ENCODE measurements around the gene SUGCT. TPM values are rescaled to one million over a fixed set of nuclear protein-coding genes. Genes with fewer than 3 reads are reported as not detected.
A peak's percentile ranks its signal among the peaks of the same experiment; 100 is the strongest.

Gene SUGCT
- total RNA-seq, 2 experiments from 2014 or later = 0.44 to 0.57 TPM

DNA sequence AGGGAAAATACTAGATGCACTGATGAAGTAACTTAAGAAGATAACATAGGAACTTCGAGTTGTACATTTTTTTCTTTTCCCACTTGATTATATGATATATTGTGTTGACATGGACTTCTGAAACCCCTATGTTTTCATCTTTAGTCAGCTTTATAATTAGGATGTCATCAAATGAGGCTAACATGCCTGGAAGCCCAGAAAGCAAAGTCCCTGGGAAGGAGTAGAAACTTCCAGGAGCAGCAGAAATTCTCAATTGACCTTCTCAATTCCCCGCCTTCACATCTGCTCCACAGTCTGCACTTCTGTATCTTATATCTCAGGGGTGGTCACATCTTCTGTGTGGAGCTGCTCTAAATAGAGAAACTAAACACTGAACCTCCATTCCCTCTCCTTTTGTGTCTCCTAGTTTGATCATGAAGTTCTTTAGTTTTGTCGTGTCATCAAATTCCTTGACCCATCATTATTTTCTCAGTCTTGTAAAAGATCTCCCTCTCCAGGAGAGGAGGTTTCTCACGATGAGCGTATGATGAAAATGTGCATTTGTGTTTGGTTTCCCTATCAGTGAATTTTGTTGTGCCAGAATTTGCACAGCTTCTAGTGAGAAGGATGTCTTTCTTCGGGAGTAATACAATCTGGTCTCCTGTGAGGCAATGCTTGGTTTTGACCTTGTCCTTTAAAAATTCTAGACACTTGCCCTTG, 303.3 kb downstream of the SUGCT start:
- peaks cover 8% of the 10 kb centered on the region for H3K9me3 Mint-ChIP-seq
- H3K27me3 Mint-ChIP-seq = no peaks in the 10 kb centered on the region
- ATAC-seq (ENCODE audit: low read depth) (no peak), DNase-seq (no peak)
- H3K4me1 Mint-ChIP-seq = no peaks in the 10 kb centered on the region
- H3K4me3 Mint-ChIP-seq = no peak overlapping the region
- POLR2A ChIA-PET = no interaction called here
- no peaks in the 10 kb centered on the region for H3K36me3 Mint-ChIP-seq
- H3K27ac Mint-ChIP-seq = no peak overlapping the region

GRCh38 chr7:40439686-40440085, 304.9 kb downstream of the SUGCT start:
- ATAC-seq (ENCODE audit: low read depth) = no peak

DNA sequence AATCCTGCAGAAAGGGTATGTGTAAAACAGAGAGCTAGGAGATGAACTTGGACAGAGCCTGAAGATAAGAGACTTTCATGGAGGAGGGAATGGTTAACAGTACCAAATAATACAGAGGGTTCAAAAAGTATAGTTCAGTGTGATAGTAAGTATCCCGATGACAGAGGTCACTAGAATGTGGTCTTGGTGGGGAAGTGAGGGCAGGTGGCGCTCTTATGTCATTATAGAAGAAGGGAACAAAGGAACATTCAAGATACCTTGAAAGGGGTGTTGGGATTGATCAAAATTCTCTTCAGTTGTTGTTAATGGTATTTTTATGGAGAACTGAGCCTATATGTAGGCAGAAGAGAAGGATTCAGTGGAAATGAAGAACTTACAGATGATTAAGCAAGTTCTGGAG, 312.5 kb downstream of the SUGCT start:
- Mint-ChIP-seq H3K27me3 (no peaks in the 10 kb centered on the region), H3K27ac (no peak overlapping the region), H3K4me1 (no peaks in the 10 kb centered on the region), H3K36me3 (no peaks in the 10 kb centered on the region), H3K4me3 (no peak overlapping the region), H3K9me3 (no peaks in the 10 kb centered on the region)
- ATAC-seq (ENCODE audit: low read depth) = no peak
- DNase-seq = no peak
- POLR2A ChIA-PET = no interaction called here

More at GRCh38 chr7:40439686-40440085, 304.9 kb downstream of the SUGCT start:
- Mint-ChIP-seq H3K4me3 (no peak overlapping the region), H3K27me3 (no peaks in the 10 kb centered on the region), H3K4me1 (no peaks in the 10 kb centered on the region), H3K9me3 (peaks cover 8% of the 10 kb centered on the region), H3K36me3 (no peaks in the 10 kb centered on the region), H3K27ac (no peak overlapping the region)
- DNase-seq = no peak
- POLR2A ChIA-PET = no interaction called here

- Mint-ChIP-seq H3K36me3 (no peaks in the 10 kb centered on the region), H3K27ac (no peak overlapping the region), H3K27me3 (no peaks in the 10 kb centered on the region), H3K9me3 (no peaks in the 10 kb centered on the region), H3K4me1 (peaks cover 6% of the 10 kb centered on the region), H3K4me3 (no peak overlapping the region)
- DNase-seq (no peak), ATAC-seq (ENCODE audit: low read depth) (no peak)
- POLR2A ChIA-PET = no interaction called here
These were observed 320.7 kb downstream of the SUGCT start for GRCh38 chr7:40455485-40455884.

- peaks cover 11% of the 10 kb centered on the region for H3K4me1 Mint-ChIP-seq
- H3K36me3 Mint-ChIP-seq = peaks cover 2% of the 10 kb centered on the region
- no peak overlapping the region for H3K4me3 Mint-ChIP-seq
- POLR2A ChIA-PET = no interaction called here
- ATAC-seq (ENCODE audit: low read depth) (no peak), DNase-seq (no peak)
- no peaks in the 10 kb centered on the region for H3K9me3 Mint-ChIP-seq
- H3K27ac Mint-ChIP-seq = no peak overlapping the region
- no peaks in the 10 kb centered on the region for H3K27me3 Mint-ChIP-seq
These were observed 323.1 kb downstream of the SUGCT start for GRCh38 chr7:40457776-40458480.

DNA sequence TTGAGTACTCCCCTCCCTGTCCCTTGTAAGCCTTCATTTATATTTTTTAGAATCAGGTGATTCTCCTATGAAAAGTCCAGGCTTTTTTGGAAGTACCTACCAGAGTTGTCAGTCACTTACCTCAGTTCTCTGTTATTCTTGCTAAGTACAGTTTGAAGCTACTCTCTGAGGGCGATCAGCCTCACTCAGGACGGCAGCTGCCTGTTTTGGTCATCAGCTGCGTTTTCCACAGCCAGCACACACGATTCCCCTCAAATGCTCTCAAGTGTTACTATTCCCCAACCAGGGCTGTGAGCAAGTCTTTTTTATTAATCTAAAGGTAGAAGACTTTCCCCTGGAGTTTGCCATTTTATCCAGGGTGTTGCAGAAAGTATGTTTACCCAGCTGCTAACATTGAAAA, 328.6 kb downstream of the SUGCT start:
- no peaks in the 10 kb centered on the region for H3K9me3 Mint-ChIP-seq
- no peak for DNase-seq
- H3K27ac Mint-ChIP-seq = no peak overlapping the region
- no peak for ATAC-seq (ENCODE audit: low read depth)
- H3K36me3 Mint-ChIP-seq = peaks cover 2% of the 10 kb centered on the region
- POLR2A ChIA-PET = no interaction called here
- no peaks in the 10 kb centered on the region for H3K27me3 Mint-ChIP-seq
- H3K4me3 Mint-ChIP-seq = no peak overlapping the region
- peaks cover 11% of the 10 kb centered on the region for H3K4me1 Mint-ChIP-seq

DNA sequence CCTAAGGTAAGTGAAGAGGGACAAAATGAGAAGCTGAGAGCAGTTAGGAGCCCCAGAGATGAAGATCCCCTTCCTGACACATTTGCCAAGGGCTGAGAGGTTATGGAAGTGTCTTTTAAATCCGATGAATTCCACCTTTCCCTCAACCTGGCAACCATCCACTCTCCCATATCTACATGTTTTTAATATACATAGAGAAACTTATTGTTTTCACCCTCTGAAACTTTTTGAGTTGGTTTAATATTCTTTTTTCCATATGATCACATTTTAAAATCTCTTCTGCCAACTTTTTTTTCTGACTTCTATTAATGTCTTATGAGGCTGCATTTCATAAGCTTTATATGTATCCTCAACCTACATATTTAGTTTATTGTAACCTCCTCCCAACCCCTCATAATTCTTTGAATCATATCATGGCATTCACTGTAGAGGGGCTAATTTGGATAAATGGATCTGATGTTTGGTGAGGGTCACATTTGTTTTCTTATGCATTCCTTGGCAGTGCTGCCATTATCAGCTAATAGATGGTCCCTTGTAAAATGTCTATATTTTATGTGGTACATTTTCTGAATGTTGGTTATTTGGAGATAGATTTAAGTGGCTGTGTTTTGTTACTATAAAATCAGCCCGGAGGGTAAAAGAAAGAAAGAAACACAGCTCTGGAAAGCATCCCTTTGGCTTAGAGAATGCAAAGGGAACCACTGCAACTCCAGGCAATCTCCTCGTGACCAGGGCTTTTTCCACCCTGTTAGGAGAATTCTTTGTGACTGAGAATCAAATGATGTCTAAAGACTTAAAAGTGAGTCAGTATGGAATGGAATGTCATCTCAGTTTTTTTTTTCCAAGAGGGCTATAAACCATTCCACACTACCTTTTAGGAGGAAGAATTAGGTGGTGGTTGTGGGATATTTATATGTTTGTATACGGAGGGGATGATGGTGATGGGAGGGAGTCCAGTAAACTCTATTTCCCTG, 334.4 kb downstream of the SUGCT start:
- POLR2A ChIA-PET = no interaction called here
- no peak for ATAC-seq (ENCODE audit: low read depth)

GRCh38 chr7:40470091-40470592, 335.3 kb downstream of the SUGCT start:
- POLR2A ChIA-PET = no interaction called here
- H3K36me3 Mint-ChIP-seq = no peaks in the 10 kb centered on the region
- no peak overlapping the region for H3K4me3 Mint-ChIP-seq
- no peaks in the 10 kb centered on the region for H3K27me3 Mint-ChIP-seq
- ATAC-seq (ENCODE audit: low read depth) = no peak
- no peak for DNase-seq
- no peak overlapping the region for H3K27ac Mint-ChIP-seq
- no peaks in the 10 kb centered on the region for H3K9me3 Mint-ChIP-seq
- H3K4me1 Mint-ChIP-seq = peaks cover 9% of the 10 kb centered on the region

More for the DNA sequence above, 334.4 kb downstream of the SUGCT start:
- no peaks in the 10 kb centered on the region for H3K36me3 Mint-ChIP-seq
- no peak overlapping the region for H3K27ac Mint-ChIP-seq
- no peaks in the 10 kb centered on the region for H3K27me3 Mint-ChIP-seq
- H3K9me3 Mint-ChIP-seq = no peaks in the 10 kb centered on the region
- H3K4me1 Mint-ChIP-seq = peaks cover 2% of the 10 kb centered on the region
- no peak for DNase-seq
- H3K4me3 Mint-ChIP-seq = no peak overlapping the region

DNA sequence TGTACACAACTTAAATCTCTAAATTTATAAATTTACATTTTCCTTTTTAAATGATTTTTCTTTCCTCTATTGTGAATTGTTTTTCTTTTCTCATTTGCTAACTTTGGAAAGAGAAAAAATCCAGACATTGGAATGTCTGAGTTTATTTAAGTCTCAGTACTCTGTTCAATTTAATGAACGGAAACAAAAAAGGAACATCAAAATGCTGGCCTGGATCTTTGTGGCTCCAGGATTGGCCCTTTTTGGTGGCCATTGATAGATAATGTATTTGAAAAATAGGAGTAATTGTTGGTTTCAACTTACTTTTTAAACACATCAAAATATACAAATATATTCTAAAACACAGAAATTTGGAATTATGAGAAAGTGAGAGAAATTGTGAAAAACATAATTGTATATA, 336.0 kb downstream of the SUGCT start:
- POLR2A ChIA-PET = no interaction called here
- DNase-seq = no peak

GRCh38 chr7:40471891-40472290, 337.1 kb downstream of the SUGCT start:
- Mint-ChIP-seq H3K27me3 (no peaks in the 10 kb centered on the region), H3K9me3 (no peaks in the 10 kb centered on the region), H3K27ac (no peak overlapping the region), H3K4me3 (no peak overlapping the region), H3K36me3 (no peaks in the 10 kb centered on the region), H3K4me1 (peaks cover 18% of the 10 kb centered on the region)
- no peak for DNase-seq
- POLR2A ChIA-PET = no interaction called here
- no peak for ATAC-seq (ENCODE audit: low read depth)

More for the DNA sequence above, 336.0 kb downstream of the SUGCT start:
- Mint-ChIP-seq H3K4me1 (peaks cover 16% of the 10 kb centered on the region), H3K4me3 (no peak overlapping the region), H3K9me3 (no peaks in the 10 kb centered on the region), H3K27me3 (no peaks in the 10 kb centered on the region), H3K36me3 (no peaks in the 10 kb centered on the region), H3K27ac (no peak overlapping the region)
- no peak for ATAC-seq (ENCODE audit: low read depth)

DNA sequence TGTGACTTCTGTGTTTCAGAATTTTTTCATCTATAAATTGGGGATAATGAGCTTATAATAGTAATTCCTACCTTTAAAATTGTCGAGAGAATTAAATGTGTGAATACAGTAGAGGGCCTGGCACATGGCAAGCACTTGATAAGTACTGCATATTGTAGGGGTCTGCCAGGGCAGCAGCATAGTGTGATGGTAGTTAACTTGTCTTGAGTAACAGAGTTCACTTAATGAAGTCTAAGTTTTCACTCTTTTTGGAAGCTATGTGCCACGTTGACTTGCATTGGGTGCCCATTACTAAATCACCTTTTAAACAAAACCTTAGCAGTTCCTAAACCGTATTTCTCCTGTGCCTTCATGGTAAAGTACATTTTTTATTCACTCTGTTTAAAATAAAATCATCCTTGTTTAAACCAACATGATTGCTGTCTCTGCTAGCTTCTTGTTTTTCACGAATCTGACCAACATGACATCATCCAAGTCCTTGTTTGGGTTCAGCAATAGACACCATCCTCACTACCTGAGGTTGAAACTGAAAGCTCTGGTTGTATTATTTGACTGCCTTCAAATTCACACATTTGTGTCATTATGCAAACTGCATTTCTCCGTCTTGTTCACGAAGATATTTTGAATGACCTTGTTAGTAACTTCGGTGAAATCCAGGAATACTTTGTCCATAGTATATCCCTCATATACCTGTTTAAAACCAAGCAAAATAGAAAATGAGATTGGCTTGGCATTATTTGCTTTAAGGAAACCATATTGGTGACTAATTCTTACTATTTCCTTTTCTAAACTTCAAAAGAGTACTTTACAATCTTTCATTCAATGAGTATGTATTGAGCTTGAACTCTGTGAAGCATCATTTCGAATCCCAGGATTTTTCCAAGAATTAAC, 340.2 kb downstream of the SUGCT start:
- POLR2A ChIA-PET = interaction anchor here (0.7 kb wide), 1 partner anchor 47 kb away, joined by 4 read pairs; no protein-coding TSS in a partner anchor
- Mint-ChIP-seq H3K36me3 (no peaks in the 10 kb centered on the region), H3K27ac (peak overlapping the region; percentile 82), H3K4me3 (peak overlapping the region; percentile 49), H3K27me3 (peaks cover 3% of the 10 kb centered on the region), H3K4me1 (peaks cover 20% of the 10 kb centered on the region), H3K9me3 (peaks cover 1% of the 10 kb centered on the region)
- DNase-seq (no peak), ATAC-seq (ENCODE audit: low read depth) (peak; percentile 91)

- peak overlapping the region; percentile 82 for H3K27ac Mint-ChIP-seq
- no peaks in the 10 kb centered on the region for H3K36me3 Mint-ChIP-seq
- peaks cover 20% of the 10 kb centered on the region for H3K4me1 Mint-ChIP-seq
- POLR2A ChIA-PET = no interaction called here
- DNase-seq (no peak), ATAC-seq (ENCODE audit: low read depth) (no peak)
- peaks cover 3% of the 10 kb centered on the region for H3K27me3 Mint-ChIP-seq
- H3K4me3 Mint-ChIP-seq = peak overlapping the region; percentile 49
- peaks cover 1% of the 10 kb centered on the region for H3K9me3 Mint-ChIP-seq
These were observed 340.8 kb downstream of the SUGCT start for GRCh38 chr7:40475681-40475982.

DNA sequence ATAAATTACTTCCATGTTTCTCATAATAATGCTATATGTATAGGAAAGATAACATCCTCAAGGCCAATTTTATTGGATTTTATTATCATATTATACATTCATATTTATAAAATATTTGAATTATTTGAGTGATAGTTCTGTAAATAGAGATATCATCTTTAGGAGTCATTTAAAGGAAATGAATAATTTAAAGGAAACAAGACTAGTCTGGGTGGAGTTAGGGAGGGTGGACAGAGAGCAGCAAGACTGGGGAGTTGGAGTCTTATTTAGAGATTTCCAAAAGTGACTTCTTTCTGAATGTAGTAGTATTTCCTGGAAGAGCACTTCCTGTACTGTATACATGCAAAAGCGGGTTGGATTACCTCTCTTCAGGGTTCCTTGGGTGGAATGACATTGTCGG, 342.3 kb downstream of the SUGCT start:
- no peak for ATAC-seq (ENCODE audit: low read depth)

More for the DNA sequence above, 342.3 kb downstream of the SUGCT start:
- H3K9me3 Mint-ChIP-seq = peaks cover 1% of the 10 kb centered on the region
- no peak overlapping the region for H3K27ac Mint-ChIP-seq
- H3K27me3 Mint-ChIP-seq = peaks cover 3% of the 10 kb centered on the region
- H3K4me1 Mint-ChIP-seq = peaks cover 20% of the 10 kb centered on the region
- DNase-seq = no peak
- POLR2A ChIA-PET = no interaction called here
- no peaks in the 10 kb centered on the region for H3K36me3 Mint-ChIP-seq
- no peak overlapping the region for H3K4me3 Mint-ChIP-seq

Measured in activated naive CD8-positive, alpha-beta T cell treated with anti-CD3 and anti-CD28 coated beads, Interleukin-2, amount 10 ng/mL, durations not matched to agents 7 days and 5 days (primary cell).